Measurements from ENCODE around the gene VGLL3.
"Not testable (repeated sequence)": the region's sequence is repeated elsewhere in the genome, so short reads cannot be mapped to it uniquely, and the experiment has no call there.

The VGLL3 gene

DNA sequence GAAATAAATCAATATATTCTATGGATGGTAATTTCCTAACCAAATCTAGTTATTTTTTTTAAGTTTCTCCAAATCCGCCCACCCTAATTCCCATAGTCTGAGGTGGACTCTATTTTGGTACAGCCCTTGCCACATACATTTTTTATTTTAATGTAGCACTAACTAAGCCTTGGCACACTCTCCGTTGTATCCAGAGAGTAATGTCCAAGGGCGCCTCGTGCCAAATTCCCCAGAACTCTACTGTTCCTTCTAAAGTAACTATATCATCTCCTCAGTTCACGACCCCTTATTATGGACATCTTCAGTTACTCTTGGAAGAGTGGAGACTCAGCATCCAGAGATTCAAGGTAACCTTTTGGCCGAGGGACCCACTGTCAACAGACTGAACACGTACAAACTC is 1.3 kb downstream of the VGLL3 start:
- no peak for DNase-seq (ENCODE audit: low read depth, low spot score)

DNA sequence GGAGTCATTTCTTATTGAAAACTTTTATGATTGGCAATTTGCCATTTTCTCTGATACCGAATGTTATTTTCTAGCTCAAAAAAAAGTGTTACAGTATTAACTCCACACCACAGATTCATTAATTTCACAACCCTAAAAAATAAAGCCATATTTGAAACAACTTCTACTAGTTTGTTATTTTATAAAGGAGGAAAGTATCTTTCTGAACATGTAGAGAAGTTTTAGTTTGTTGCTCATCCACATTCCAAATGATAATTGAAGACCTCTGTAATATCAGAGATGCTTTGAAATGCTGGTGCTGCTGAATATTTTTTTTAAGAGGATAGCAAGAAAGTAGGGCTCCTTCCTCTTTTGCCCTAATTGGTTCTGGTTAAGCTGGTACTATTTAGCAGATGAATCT is 1.9 kb downstream of the VGLL3 start:
- no peak for DNase-seq (ENCODE audit: low read depth, low spot score)

GRCh38 chr3:86988235-86988634 is 2.7 kb downstream of the VGLL3 start:
- DNase-seq (ENCODE audit: low read depth, low spot score) = no peak

DNA sequence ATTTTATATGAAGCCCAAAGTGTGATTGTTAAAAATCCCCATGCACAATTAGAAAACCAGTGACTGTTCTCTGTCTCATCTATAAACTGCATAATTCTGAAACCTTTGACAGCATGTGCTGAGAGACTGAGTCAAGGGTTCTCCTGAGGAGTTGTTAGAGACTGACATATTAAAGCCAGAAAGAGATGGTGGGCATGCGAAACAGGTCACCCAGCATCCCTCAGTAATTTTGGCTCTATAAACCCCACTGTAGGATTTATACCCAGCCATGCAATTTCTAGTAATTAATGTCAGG is 3.6 kb downstream of the VGLL3 start:
- no peak for DNase-seq (ENCODE audit: low read depth, low spot score)

- DNase-seq (ENCODE audit: low read depth, low spot score) = no peak
These were observed 4.1 kb downstream of the VGLL3 start for GRCh38 chr3:86986671-86987420.

- no peak for DNase-seq (ENCODE audit: low read depth, low spot score)
These were observed 5.6 kb downstream of the VGLL3 start for GRCh38 chr3:86985181-86985826.

DNA sequence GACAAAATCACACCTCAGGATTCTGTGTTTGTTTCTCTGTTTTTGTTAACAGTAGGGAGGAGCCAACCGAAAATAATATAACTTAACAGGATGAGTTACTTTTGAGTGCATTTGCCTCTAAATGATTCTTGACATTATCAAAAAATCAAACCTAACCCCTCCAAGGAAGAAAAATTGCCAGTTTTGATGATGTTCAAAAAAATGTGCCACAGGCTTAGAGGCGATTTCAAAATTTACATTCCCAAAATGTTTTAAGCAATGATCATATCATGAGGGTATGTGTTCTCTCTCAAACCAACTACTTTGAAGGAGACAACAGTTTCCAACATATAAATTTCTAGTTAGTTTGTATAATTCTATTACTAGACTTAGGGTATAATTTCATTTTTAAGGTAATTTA is 6.7 kb downstream of the VGLL3 start:
- DNase-seq (ENCODE audit: low read depth, low spot score) = no peak

GRCh38 chr3:86982883-86983282 is 8.1 kb downstream of the VGLL3 start:
- no peak for DNase-seq (ENCODE audit: low read depth, low spot score)

DNA sequence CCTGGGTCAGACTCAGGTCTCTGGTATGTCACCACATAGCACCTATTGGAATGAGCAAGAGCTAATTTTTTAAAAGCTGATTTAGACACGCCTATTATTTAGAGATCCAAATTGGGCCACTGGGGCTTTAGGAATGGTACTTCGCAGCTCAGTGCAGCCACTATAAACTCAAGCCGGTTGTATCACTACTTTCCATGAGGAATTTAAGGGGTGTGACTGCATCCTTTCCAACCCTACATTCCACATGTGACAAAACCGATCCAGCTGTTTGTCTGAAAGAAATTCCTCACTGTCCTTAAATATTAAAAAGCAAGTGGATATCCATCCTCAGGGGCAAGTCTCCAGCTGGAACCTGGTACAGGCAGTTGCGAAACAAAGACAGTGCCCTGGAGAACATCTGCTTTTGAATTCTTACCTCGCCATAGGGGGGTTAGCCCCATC is 12.8 kb downstream of the VGLL3 start:
- DNase-seq (ENCODE audit: low read depth, low spot score) = no peak

DNA sequence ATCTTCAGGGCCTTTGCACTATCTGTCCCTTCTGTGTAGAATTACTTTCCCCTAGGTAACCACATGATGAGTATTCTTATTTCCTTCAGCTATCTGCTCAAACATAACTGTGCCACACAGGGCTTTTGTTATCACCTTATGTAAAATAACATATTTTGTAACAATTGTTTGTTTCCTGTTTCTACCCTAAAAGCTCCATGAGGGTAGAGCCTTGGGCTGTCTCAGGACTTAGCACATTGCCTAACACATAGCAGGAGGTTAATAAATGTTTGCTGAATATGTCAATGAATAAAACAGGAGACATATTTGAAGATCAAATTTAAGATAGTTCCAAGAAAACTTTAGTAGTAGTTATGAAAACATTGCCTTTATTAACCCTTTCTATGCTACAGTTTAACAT is 14.7 kb downstream of the VGLL3 start:
- no peak for DNase-seq (ENCODE audit: low read depth, low spot score)

DNA sequence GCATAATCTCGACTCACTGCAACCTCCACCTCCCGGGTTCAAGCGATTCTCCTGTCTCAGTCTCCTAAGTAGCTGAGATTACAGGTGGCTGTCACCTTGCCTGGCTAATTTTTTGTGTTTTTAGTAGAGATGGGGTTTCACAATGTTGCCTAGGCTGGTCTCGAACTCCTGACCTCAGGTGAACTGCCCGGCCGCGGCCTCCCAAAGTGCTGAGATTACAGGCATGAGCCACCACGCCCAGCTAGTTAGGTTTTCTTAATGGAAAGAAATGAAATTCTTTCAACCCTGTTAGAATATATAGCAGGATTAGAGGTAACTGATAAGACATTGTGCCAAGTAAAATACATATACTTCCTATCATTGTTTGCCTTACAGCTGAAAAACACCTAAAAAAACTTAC is 16.8 kb downstream of the VGLL3 start:
- not testable (repeated sequence) for DNase-seq (ENCODE audit: low read depth, low spot score)

DNA sequence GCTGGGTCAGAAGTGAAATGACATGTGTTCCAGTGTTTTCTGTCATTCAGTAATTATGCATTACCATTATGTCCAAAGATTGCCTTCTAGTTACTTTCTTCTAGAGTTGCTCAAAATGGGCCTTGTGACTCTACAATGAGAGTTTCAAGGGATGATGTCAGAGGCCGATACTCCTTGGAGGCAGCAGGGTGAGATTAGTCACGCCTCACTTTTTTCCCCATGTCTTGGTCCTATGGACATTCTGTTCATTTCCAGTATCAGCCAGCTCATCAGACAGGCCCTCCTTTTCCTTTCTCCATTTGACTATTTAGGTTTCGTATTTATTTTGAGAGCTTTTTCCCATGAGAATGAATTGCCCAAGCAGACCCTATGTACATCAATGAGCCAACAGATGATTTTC is 17.5 kb downstream of the VGLL3 start:
- DNase-seq (ENCODE audit: low read depth, low spot score) = no peak

GRCh38 chr3:86969500-86970189 is 21.3 kb downstream of the VGLL3 start:
- no peak for DNase-seq (ENCODE audit: low read depth, low spot score)

- no peak for DNase-seq (ENCODE audit: low read depth, low spot score)
These were observed 22.6 kb downstream of the VGLL3 start for GRCh38 chr3:86968244-86968932.

GRCh38 chr3:86967062-86967461 is 23.9 kb downstream of the VGLL3 start:
- no peak for DNase-seq (ENCODE audit: low read depth, low spot score)

- no peak for DNase-seq (ENCODE audit: low read depth, low spot score)
These were observed 25.8 kb downstream of the VGLL3 start for GRCh38 chr3:86965166-86965565.

- DNase-seq (ENCODE audit: low read depth, low spot score) = no peak
These were observed 27.3 kb downstream of the VGLL3 start for GRCh38 chr3:86963611-86964010.

- DNase-seq (ENCODE audit: low read depth, low spot score) = no peak
These were observed 29.7 kb downstream of the VGLL3 start for GRCh38 chr3:86961297-86961696.

DNA sequence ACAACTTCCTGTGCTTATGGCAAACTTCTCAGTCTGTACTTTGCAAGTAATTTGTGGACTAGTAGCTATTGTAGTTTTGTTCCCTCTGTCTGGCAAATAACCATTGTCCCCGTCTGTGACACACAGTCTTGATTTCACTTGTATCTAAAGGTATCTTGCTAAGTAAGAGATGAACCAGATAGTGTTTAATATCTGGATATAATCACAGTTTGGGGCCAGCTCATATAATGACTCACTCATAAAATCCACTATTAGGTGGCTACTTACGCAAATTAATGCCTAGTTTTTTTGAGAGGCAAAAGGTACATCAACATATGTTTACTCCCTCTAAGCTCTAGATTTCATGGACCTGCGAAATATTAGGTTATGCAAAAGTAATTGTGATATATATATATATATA is 30.4 kb downstream of the VGLL3 start:
- DNase-seq (ENCODE audit: low read depth, low spot score) = no peak

- no peak for DNase-seq (ENCODE audit: low read depth, low spot score)
These were observed 32.4 kb downstream of the VGLL3 start for GRCh38 chr3:86958534-86958933.

GRCh38 chr3:86954747-86955146 is 36.2 kb downstream of the VGLL3 start:
- no peak for DNase-seq (ENCODE audit: low read depth, low spot score)

- no peak for DNase-seq (ENCODE audit: low read depth, low spot score)
These were observed 36.7 kb downstream of the VGLL3 start for GRCh38 chr3:86954226-86954625.
